ENCODE data around the gene LRTM1. TPM values are rescaled to one million over a fixed set of nuclear protein-coding genes. Genes with fewer than 3 reads are reported as not detected.

LRTM1 gene
- total RNA-seq, 1 donor from 2014 or later = not detected

DNA sequence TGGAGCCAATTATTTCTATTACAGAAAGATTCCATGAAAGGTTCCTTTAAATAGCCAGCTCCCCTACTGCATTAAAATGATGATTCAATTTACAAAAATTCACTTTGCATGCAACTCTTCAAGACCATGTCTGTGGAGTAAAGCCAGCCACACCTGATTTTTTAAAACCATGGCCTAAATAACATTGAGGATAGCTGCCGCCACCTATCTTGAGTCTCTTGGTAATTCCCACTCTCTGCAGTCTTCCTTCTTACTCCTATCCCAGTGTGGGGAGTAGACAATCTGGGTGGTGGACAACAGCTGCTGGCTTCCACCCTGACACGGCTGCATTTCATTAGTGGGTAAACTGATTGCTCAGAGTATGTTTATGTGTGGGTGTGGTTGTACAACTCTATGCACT, 10.7 kb downstream of the LRTM1 start:
- Mint-ChIP-seq H3K36me3 (ENCODE audit: low read depth, unreplicated experiment) (peaks cover 6% of the 10 kb centered on the region), H3K4me1 (ENCODE audit: unreplicated experiment) (no peaks in the 10 kb centered on the region), H3K9me3 (ENCODE audit: unreplicated experiment) (peaks cover 5% of the 10 kb centered on the region), H3K4me3 (ENCODE audit: unreplicated experiment) (no peak overlapping the region), H3K27me3 (ENCODE audit: unreplicated experiment) (peaks cover 2% of the 10 kb centered on the region), H3K27ac (ENCODE audit: unreplicated experiment) (no peak overlapping the region)
- TF ChIP-seq CTCF (IDR thresholded peaks at IDR 0.05; ENCODE audit: unreplicated experiment) = no peak
- DNase-seq (ENCODE audit: low spot score) = no peak

DNA sequence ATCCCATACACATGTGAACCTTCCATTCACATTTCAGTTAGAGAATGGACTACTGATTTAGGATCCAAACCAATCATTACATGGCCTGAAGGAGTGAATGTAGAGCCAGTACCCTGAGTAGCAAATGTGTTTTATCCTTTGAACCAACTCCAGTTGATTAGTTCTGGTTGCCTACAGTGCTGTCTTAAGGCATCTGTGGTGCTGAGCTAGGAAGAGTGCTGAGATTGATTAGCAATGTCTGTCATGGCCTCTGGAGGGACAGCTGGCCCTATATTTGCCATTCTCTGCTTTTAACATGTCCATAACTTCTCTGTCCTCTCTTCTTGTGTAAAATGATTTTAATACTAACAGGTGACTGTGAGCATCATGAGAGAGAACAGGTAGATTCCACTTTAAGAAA, 11.1 kb downstream of the LRTM1 start:
- Mint-ChIP-seq H3K4me1 (ENCODE audit: unreplicated experiment) (no peaks in the 10 kb centered on the region), H3K27ac (ENCODE audit: unreplicated experiment) (no peak overlapping the region), H3K36me3 (ENCODE audit: low read depth, unreplicated experiment) (peaks cover 7% of the 10 kb centered on the region), H3K27me3 (ENCODE audit: unreplicated experiment) (peaks cover 2% of the 10 kb centered on the region), H3K4me3 (ENCODE audit: unreplicated experiment) (no peak overlapping the region), H3K9me3 (ENCODE audit: unreplicated experiment) (peaks cover 6% of the 10 kb centered on the region)
- DNase-seq (ENCODE audit: low spot score) = no peak
- TF ChIP-seq CTCF (IDR thresholded peaks at IDR 0.05; ENCODE audit: unreplicated experiment) = no peak

- Mint-ChIP-seq H3K4me1 (ENCODE audit: unreplicated experiment) (no peaks in the 10 kb centered on the region), H3K36me3 (ENCODE audit: low read depth, unreplicated experiment) (peaks cover 7% of the 10 kb centered on the region), H3K9me3 (ENCODE audit: unreplicated experiment) (peaks cover 6% of the 10 kb centered on the region), H3K27me3 (ENCODE audit: unreplicated experiment) (peaks cover 2% of the 10 kb centered on the region), H3K4me3 (ENCODE audit: unreplicated experiment) (no peak overlapping the region), H3K27ac (ENCODE audit: unreplicated experiment) (no peak overlapping the region)
- DNase-seq (ENCODE audit: low spot score) = no peak
- no peak for TF ChIP-seq CTCF (IDR thresholded peaks at IDR 0.05; ENCODE audit: unreplicated experiment)
Measured at GRCh38 chr3:54915976-54916375, 11.9 kb downstream of the LRTM1 start.

GRCh38 chr3:54915181-54915580, 12.7 kb downstream of the LRTM1 start:
- TF ChIP-seq CTCF (IDR thresholded peaks at IDR 0.05; ENCODE audit: unreplicated experiment) = no peak
- H3K27ac Mint-ChIP-seq (ENCODE audit: unreplicated experiment) = no peak overlapping the region
- peaks cover 2% of the 10 kb centered on the region for H3K27me3 Mint-ChIP-seq (ENCODE audit: unreplicated experiment)
- H3K9me3 Mint-ChIP-seq (ENCODE audit: unreplicated experiment) = peaks cover 6% of the 10 kb centered on the region
- H3K4me3 Mint-ChIP-seq (ENCODE audit: unreplicated experiment) = no peak overlapping the region
- DNase-seq (ENCODE audit: low spot score) = no peak
- peaks cover 7% of the 10 kb centered on the region for H3K36me3 Mint-ChIP-seq (ENCODE audit: low read depth, unreplicated experiment)
- H3K4me1 Mint-ChIP-seq (ENCODE audit: unreplicated experiment) = no peaks in the 10 kb centered on the region

DNA sequence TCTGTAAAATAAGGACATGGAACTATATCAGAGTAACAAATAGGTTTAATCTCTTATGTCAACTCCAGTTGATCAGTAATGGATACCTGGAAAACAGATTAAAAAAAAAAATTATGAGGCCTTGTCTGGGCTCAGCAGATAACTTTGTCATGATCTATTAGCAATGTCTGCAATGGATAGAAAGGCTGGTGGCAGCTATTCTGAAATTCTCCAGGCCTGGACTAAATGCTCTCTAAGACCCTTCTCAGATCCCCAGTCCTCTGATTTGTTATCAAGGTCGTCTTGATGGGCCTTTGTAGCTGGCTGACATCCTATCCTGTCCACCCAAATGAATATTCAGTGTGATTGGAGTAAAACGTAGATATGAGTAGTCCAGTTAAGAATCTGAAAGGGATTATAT, 13.7 kb downstream of the LRTM1 start:
- H3K27ac Mint-ChIP-seq (ENCODE audit: unreplicated experiment) = no peak overlapping the region
- no peak for TF ChIP-seq CTCF (IDR thresholded peaks at IDR 0.05; ENCODE audit: unreplicated experiment)
- peaks cover 2% of the 10 kb centered on the region for H3K27me3 Mint-ChIP-seq (ENCODE audit: unreplicated experiment)
- H3K4me3 Mint-ChIP-seq (ENCODE audit: unreplicated experiment) = no peak overlapping the region
- H3K9me3 Mint-ChIP-seq (ENCODE audit: unreplicated experiment) = peaks cover 6% of the 10 kb centered on the region
- no peak for DNase-seq (ENCODE audit: low spot score)
- no peaks in the 10 kb centered on the region for H3K4me1 Mint-ChIP-seq (ENCODE audit: unreplicated experiment)
- peaks cover 7% of the 10 kb centered on the region for H3K36me3 Mint-ChIP-seq (ENCODE audit: low read depth, unreplicated experiment)

All from endothelial cell (in vitro differentiated cells).